H1 (cell line): Measurements from ENCODE around the gene DBNL. TPM values are rescaled to one million over a fixed set of nuclear protein-coding genes. Genes with fewer than 3 reads are reported as not detected.
A peak's percentile ranks its signal among the peaks of the same experiment; 100 is the strongest.

Source experiments
- CTCF ChIA-PET: fragments of 300-600 bp; sonication (Branson Sonifier 250); formaldehyde crosslinking; loops from one replicate; lab custom pipeline; 2021; ENCODE audit not compliant: partially characterized antibody; lab: Charles Lee
- POLR2A ChIA-PET: fragments of 300-600 bp; sonication (Branson Sonifier 250); formaldehyde crosslinking; loops from one replicate; lab custom pipeline; 2021; ENCODE audit warnings: inconsistent platforms; ENCODE audit not compliant: partially characterized antibody; lab: Charles Lee
- DNase-seq, 2 experiments: peaks; one replicate each; pipeline versions ENCODE4 v3.0.0 to v3.0.0-alpha.2; 2010 to 2022; ENCODE audit warnings: low spot score in 2 of 2, low read depth in 1 of 2, mixed read lengths in 1 of 2
- FAIRE-seq: peaks from 2 replicates; lab custom pipeline; 2011; peaks lifted over from hg19 to GRCh38; lab: Jason Lieb, UNC
- H2AFZ ChIP-seq: 2 replicates; pipeline ENCODE4 v1.8.1; 2012; ENCODE audit warnings: low read length, inconsistent platforms
- H2AK5ac ChIP-seq: 2 replicates; pipeline ENCODE4 v1.6.1; 2013; ENCODE audit warnings: low read depth, low read length
- H2BK120ac ChIP-seq: replicated peaks from 2 replicates; pipeline ENCODE3; 2013; ENCODE audit warnings: low read depth, low read length, inconsistent platforms
- H2BK12ac ChIP-seq: 2 replicates; pipeline ENCODE4 v1.6.1; 2013; ENCODE audit warnings: low read depth, low read length
- H2BK15ac ChIP-seq: 2 replicates; pipeline ENCODE4 v1.6.1; 2013; ENCODE audit warnings: low read length
- H2BK20ac ChIP-seq: 2 replicates; pipeline ENCODE4 v1.6.1; 2013; ENCODE audit warnings: low read length
- H2BK5ac ChIP-seq: 2 replicates; pipeline ENCODE4 v1.6.1; 2013; ENCODE audit warnings: low read depth, low read length
- H3K14ac ChIP-seq: 2 replicates; pipeline ENCODE4 v1.6.1; 2013; ENCODE audit warnings: inconsistent platforms; ENCODE audit not compliant: insufficient read length
- H3K18ac ChIP-seq: 2 replicates; pipeline ENCODE4 v1.6.1; 2013; ENCODE audit warnings: low read length; ENCODE audit errors: extremely low read depth
- H3K23ac ChIP-seq: 2 replicates; pipeline ENCODE4 v1.6.1; 2013; ENCODE audit warnings: inconsistent platforms; ENCODE audit not compliant: insufficient read length
- H3K23me2 ChIP-seq: 2 replicates; pipeline ENCODE4 v1.6.1; 2013; ENCODE audit warnings: low read depth, low read length
- H3K27ac ChIP-seq: 2 replicates; pipeline ENCODE4 v1.6.1; 2011; ENCODE audit warnings: low read depth, low read length, inconsistent platforms
- H3K27me3 ChIP-seq, 4 experiments: replicated peaks in 1 of 4; 1 replicate in 1 of 4; 2 replicates in 3 of 4; pipeline versions ENCODE4 v1.6.1 to v1.8.1; 2011 to 2013; ENCODE audit warnings: low read length in 3 of 4, mild to moderate bottlenecking in 3 of 4, inconsistent platforms in 2 of 4, mixed read lengths in 2 of 4, moderate library complexity in 1 of 4; ENCODE audit not compliant: control insufficient read depth in 3 of 4, insufficient read depth in 3 of 4; ENCODE audit errors: extremely low read depth in 1 of 4
- H3K36me3 ChIP-seq, 4 experiments: 2 replicates each; pipeline versions ENCODE4 v1.6.1 to v1.8.1; 2011 to 2013; ENCODE audit warnings: mild to moderate bottlenecking in 4 of 4, low read length in 3 of 4, moderate library complexity in 2 of 4, control low read depth in 1 of 4, inconsistent platforms in 1 of 4; ENCODE audit not compliant: insufficient read depth in 4 of 4, control insufficient read depth in 2 of 4
- H3K4ac ChIP-seq: replicated peaks from 2 replicates; pipeline ENCODE3; 2013; ENCODE audit warnings: low read length, low read depth, mixed read lengths, inconsistent platforms; ENCODE audit not compliant: insufficient read length
- H3K4me1 ChIP-seq, 4 experiments: replicated peaks in 1 of 4; 1 replicate in 1 of 4; 2 replicates in 3 of 4; pipeline versions ENCODE4 v1.6.1 to v1.8.1; 2011 to 2013; ENCODE audit warnings: low read length in 3 of 4, inconsistent platforms in 2 of 4, mixed read lengths in 1 of 4; ENCODE audit not compliant: insufficient read depth in 4 of 4, control insufficient read depth in 3 of 4
- H3K4me2 ChIP-seq, 2 experiments: 2 replicates each; pipeline versions ENCODE4 v1.6.1 to v1.8.1; 2011 to 2013; ENCODE audit warnings: low read depth in 2 of 2, low read length in 2 of 2, control low read depth in 1 of 2, inconsistent platforms in 1 of 2, mild to moderate bottlenecking in 1 of 2; ENCODE audit not compliant: insufficient read depth in 1 of 2
- H3K4me3 ChIP-seq, 4 experiments: fragments of 200-600, 300-600 bp in 1 of 4; sonication (generic), shearing (Covaris generic), sonication (Bioruptor Twin) in 1 of 4; 2 replicates each; pipeline versions ENCODE4 v1.5.1 to v1.8.1; 2011 to 2016; ENCODE audit warnings: low read length in 4 of 4, low read depth in 3 of 4, control low read depth in 2 of 4, inconsistent platforms in 2 of 4, mild to moderate bottlenecking in 2 of 4, mixed read lengths in 1 of 4, moderate library complexity in 1 of 4; ENCODE audit not compliant: insufficient read depth in 2 of 4; ENCODE audit errors: extremely low read depth in 1 of 4
- H3K56ac ChIP-seq: replicated peaks from 2 replicates; pipeline ENCODE3; 2013; ENCODE audit warnings: low read depth, mild to moderate bottlenecking, mixed read lengths, low read length, inconsistent platforms; ENCODE audit not compliant: insufficient read length
- H3K79me1 ChIP-seq: 2 replicates; pipeline ENCODE4 v1.6.1; 2013; ENCODE audit warnings: low read depth, low read length, control low read depth
- H3K79me2 ChIP-seq, 2 experiments: 2 replicates each; pipeline versions ENCODE4 v1.6.1 to v1.8.1; 2012 to 2013; ENCODE audit warnings: low read length in 2 of 2, mild to moderate bottlenecking in 2 of 2, inconsistent platforms in 1 of 2; ENCODE audit not compliant: insufficient read depth in 2 of 2, control insufficient read depth in 1 of 2
- H3K9ac ChIP-seq, 4 experiments: replicated peaks in 1 of 4; 1 replicate in 1 of 4; 2 replicates in 3 of 4; pipeline versions ENCODE4 v1.6.1 to v1.8.1; 2011 to 2013; ENCODE audit warnings: low read depth in 3 of 4, low read length in 3 of 4, control low read depth in 2 of 4, mild to moderate bottlenecking in 2 of 4, moderate library complexity in 2 of 4, inconsistent platforms in 1 of 4; ENCODE audit errors: extremely low read depth in 1 of 4
- H3K9me3 ChIP-seq, 2 experiments: 2 replicates each; pipeline versions ENCODE4 v1.6.1 to v1.8.1; 2012 to 2013; ENCODE audit warnings: mild to moderate bottlenecking in 2 of 2, moderate library complexity in 2 of 2, control low read depth in 1 of 2, inconsistent platforms in 1 of 2, low read depth in 1 of 2, low read length in 1 of 2, mixed read lengths in 1 of 2; ENCODE audit not compliant: insufficient read depth in 2 of 2
- H4K20me1 ChIP-seq, 2 experiments: replicated peaks in 1 of 2; 2 replicates each; pipeline versions ENCODE3 to v1.8.1; 2011 to 2013; ENCODE audit warnings: inconsistent platforms in 2 of 2, low read length in 2 of 2, mild to moderate bottlenecking in 1 of 2; ENCODE audit not compliant: insufficient read depth in 2 of 2, control insufficient read depth in 1 of 2
- H4K5ac ChIP-seq: 2 replicates; pipeline ENCODE4 v1.6.1; 2013; ENCODE audit warnings: low read length, low read depth, mixed read lengths, inconsistent platforms; ENCODE audit not compliant: insufficient read length
- H4K8ac ChIP-seq: 2 replicates; pipeline ENCODE4 v1.8.0; 2013; ENCODE audit warnings: mild to moderate bottlenecking, moderate library complexity, low read length, inconsistent platforms; ENCODE audit not compliant: insufficient read depth; ENCODE audit errors: extremely low read depth
- H4K91ac ChIP-seq: replicated peaks from 2 replicates; pipeline ENCODE3; 2013; ENCODE audit warnings: low read length, mixed read lengths, inconsistent platforms; ENCODE audit not compliant: insufficient read length
- EP300 ChIP-seq, 2 experiments: IDR thresholded peaks; 1 replicate in 1 of 2; 2 replicates in 1 of 2; pipeline ENCODE4 v1.6.1; 2011 to 2012; ENCODE audit warnings: low read depth in 2 of 2, low read length in 2 of 2, mild to moderate bottlenecking in 2 of 2, borderline replicate concordance in 1 of 2, inconsistent platforms in 1 of 2, moderate library complexity in 1 of 2
- MAFK ChIP-seq: IDR thresholded peaks from 2 replicates; pipeline ENCODE4 v1.6.1; 2012; ENCODE audit warnings: low read depth, mild to moderate bottlenecking, improper control_type of control experiment, low read length
- MAX ChIP-seq: IDR thresholded peaks from 2 replicates; pipeline ENCODE4 v1.6.1; 2012; ENCODE audit warnings: inconsistent platforms
- WGBS, 2 experiments: shearing (Covaris generic) in 1 of 2; methylation state at CpG; one replicate each; pipeline versions ENCODE4 v1.1.6 to v1.1.7; 2013 to 2015; ENCODE audit warnings: low lambda C conversion rate in 2 of 2, mixed read lengths in 2 of 2, inconsistent platforms in 1 of 2, low coverage in 1 of 2, missing lambda C conversion rate in 1 of 2; ENCODE audit not compliant: insufficient replicate concordance in 2 of 2, insufficient coverage in 1 of 2, insufficient read length in 1 of 2; ENCODE audit errors: extremely low coverage in 1 of 2, missing lambda C conversion rate in 1 of 2; 5-methylcytosine and 5-hydroxymethylcytosine counted together
- polyA plus RNA-seq, 7 experiments: library from polyadenylated mRNA; depleted of rRNA in 3 of 7; stranded (reverse) in 5 of 7; unstranded in 2 of 7; fragments of >200 nt in 5 of 7; fragments of 200-250 nt in 2 of 7; gene quantifications; 1 replicate in 5 of 7; 2 replicates in 1 of 7; 4 replicates in 1 of 7; pipeline versions ENCODE4 v1.2.1 to v1.2.3, GENCODE V29; 2011 to 2013; ENCODE audit warnings: missing spikeins in 2 of 7, mixed read lengths in 2 of 7
- total RNA-seq: library from RNA; stranded (reverse); fragmentation: NEBNext Ultra II Directional; extraction: Animal tissue kit (Norgen Biotek cat#: 25700); gene quantifications from 2 replicates; pipeline ENCODE4 v1.2.1, GENCODE V29; 2021

Gene DBNL
- total and polyA plus RNA-seq, 2 of the 8 experiments (the other 6 are each of a cell fraction or from before 2014, with no cell fraction given) = 30.9 to 56.6 TPM

DNA sequence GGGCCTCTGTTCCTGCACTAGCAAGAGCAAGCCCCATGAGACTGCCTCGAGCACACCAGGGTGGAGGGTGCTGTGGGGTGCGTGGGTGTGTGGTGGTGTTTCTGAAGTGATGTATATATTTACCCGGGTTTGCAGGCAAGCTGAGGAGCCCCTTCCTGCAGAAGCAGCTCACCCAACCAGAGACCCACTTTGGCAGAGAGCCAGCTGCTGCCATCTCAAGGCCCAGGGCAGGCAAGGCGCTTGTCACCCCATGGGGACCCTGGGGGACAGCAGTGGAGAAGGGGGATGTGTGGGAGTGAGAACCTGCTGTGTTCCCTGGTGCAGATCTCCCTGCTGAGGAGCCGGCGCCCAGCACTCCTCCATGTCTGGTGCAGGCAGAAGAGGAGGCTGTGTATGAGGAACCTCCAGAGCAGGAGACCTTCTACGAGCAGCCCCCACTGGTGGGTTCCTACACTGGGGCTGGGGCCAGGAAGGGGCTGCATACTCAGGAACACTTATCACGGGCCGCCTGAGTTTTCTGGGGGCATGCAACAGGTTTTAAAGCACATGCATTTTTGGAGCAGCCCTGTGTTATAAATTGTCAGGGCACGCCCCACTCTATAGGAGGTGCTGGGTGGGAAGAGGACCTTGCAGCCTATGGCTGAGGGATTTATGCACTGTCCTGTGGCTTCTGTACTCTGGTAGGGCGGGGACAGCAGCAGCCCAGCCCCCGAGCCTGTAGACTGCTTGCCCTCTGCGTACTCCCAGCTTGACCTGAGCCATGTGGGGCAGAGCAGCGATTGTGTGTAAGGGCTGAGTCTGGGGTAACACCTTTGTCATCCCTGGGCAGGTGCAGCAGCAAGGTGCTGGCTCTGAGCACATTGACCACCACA lies 15.0 kb downstream of the DBNL start:
- Histone ChIP-seq H4K8ac (peak overlapping the region; percentile 14; the same call in 1 of the 2 replicates), H3K18ac (no peak overlapping the region), H2AK5ac (no peak overlapping the region), H3K14ac (no peak overlapping the region), H2BK12ac (no peak overlapping the region), H2AFZ (no peak overlapping the region), H2BK120ac (no peak overlapping the region), H4K5ac (no peak overlapping the region), H3K79me1 (no peaks in the 10 kb centered on the region), H3K27me3 (no peaks in the 10 kb centered on the region), H3K4me1 (peaks cover 0 to 11% (median 9%) of the 10 kb centered on the region in 4 experiments; a peak in 6 of 7 replicates), H4K20me1 (peaks cover 5 to 18% of the 10 kb centered on the region in 2 experiments), H3K36me3 (peaks cover 4 to 34% (median 31%) of the 10 kb centered on the region in 4 experiments), H3K56ac (no peak overlapping the region), H2BK15ac (no peak overlapping the region), H3K23ac (no peak overlapping the region), H3K9me3 (no peaks in the 10 kb centered on the region), H3K79me2 (no peaks in the 10 kb centered on the region), H3K4me3 (no peak overlapping the region), H4K91ac (no peak overlapping the region), H3K4ac (no peak overlapping the region), H3K9ac (no peak overlapping the region), H3K4me2 (no peak overlapping the region), H2BK5ac (no peak overlapping the region; the same call in 1 of the 2 replicates), H3K23me2 (no peaks in the 10 kb centered on the region)
- no peak for DNase-seq
- 91% methylated on average over 14 of the region's 14 CpGs; no CpG with 5 or more reads in 1 of the 2 experiments for WGBS, 2 experiments
- no peak for FAIRE-seq
- POLR2A ChIA-PET = no interaction called here
- CTCF ChIA-PET = no interaction called here
- TF ChIP-seq MAX (no peak), MAFK (no peak), EP300 (IDR thresholded peaks at IDR 0.05; ENCODE audit: borderline replicate concordance in 1 of 2, low read depth in 2 of 2, low read length in 2 of 2) (no peak)
- TF ChIP-seq, all 59 proteins: peak for 0
- H2BK20ac ChIP-seq = no peak overlapping the region
- no peak overlapping the region for H3K27ac ChIP-seq
